HL-60 (cell line): ENCODE data around the gene SORBS2.

Experiments
- CTCF ChIP-seq: IDR thresholded peaks from one replicate; pipeline ENCODE4 v1.5.1; 2011; ENCODE audit warnings: low read length, control low read depth, inconsistent platforms; ENCODE audit not compliant: insufficient read depth
- GABPA ChIP-seq: IDR thresholded peaks from 2 replicates; pipeline ENCODE4 v1.6.1; 2012; ENCODE audit warnings: low read depth
- POLR2AphosphoS5 ChIP-seq: IDR thresholded peaks from 2 replicates; pipeline ENCODE4 v1.6.1; 2012; ENCODE audit warnings: low read depth
- SPI1 ChIP-seq: IDR thresholded peaks from 2 replicates; pipeline ENCODE4 v1.6.1; 2012; ENCODE audit warnings: low read depth, mild to moderate bottlenecking, borderline replicate concordance
- TF ChIP-seq, protein P1 (sequence below): IDR thresholded peaks from 2 replicates; pipeline ENCODE4 v1.6.1; 2012; ENCODE audit warnings: low read depth; ENCODE audit not compliant: insufficient replicate concordance

DNA sequence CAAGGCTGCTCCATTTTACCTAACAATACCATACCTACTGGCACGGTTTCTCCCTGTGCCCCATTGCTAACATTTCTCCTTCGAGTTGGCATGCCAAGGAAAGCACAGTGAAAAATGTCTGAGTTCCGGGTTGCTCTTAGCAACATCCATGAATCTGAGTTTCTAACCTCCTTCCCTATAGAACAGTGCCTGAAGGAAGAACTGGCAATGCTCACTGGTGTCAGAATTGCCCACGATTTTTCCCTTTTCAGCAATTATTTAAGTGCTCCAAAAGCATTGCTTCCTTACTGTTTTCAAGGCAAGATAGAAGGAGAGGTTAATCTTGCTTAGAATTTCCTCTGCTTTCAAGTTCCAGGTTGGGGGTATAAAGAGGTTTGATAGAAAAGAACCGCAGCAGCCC lies 75.1 kb downstream of the SORBS2 start:
- TF ChIP-seq, protein P1, sequence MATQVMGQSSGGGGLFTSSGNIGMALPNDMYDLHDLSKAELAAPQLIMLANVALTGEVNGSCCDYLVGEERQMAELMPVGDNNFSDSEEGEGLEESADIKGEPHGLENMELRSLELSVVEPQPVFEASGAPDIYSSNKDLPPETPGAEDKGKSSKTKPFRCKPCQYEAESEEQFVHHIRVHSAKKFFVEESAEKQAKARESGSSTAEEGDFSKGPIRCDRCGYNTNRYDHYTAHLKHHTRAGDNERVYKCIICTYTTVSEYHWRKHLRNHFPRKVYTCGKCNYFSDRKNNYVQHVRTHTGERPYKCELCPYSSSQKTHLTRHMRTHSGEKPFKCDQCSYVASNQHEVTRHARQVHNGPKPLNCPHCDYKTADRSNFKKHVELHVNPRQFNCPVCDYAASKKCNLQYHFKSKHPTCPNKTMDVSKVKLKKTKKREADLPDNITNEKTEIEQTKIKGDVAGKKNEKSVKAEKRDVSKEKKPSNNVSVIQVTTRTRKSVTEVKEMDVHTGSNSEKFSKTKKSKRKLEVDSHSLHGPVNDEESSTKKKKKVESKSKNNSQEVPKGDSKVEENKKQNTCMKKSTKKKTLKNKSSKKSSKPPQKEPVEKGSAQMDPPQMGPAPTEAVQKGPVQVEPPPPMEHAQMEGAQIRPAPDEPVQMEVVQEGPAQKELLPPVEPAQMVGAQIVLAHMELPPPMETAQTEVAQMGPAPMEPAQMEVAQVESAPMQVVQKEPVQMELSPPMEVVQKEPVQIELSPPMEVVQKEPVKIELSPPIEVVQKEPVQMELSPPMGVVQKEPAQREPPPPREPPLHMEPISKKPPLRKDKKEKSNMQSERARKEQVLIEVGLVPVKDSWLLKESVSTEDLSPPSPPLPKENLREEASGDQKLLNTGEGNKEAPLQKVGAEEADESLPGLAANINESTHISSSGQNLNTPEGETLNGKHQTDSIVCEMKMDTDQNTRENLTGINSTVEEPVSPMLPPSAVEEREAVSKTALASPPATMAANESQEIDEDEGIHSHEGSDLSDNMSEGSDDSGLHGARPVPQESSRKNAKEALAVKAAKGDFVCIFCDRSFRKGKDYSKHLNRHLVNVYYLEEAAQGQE, result no peak
- TF ChIP-seq CTCF, result no peak
- no peak for TF ChIP-seq POLR2AphosphoS5
- TF ChIP-seq GABPA, result no peak
- no peak for TF ChIP-seq SPI1
